K562 treated with DMSO at 1 percent for 48 hours (cell line): Measurements from ENCODE around the gene TMEM259. TPM values are rescaled to one million over a fixed set of nuclear protein-coding genes. Genes with fewer than 3 reads are reported as not detected.

ENCODE experiments used
- total RNA-seq: library from RNA; unstranded; fragments of 300-600 nt; gene quantifications from 2 replicates; pipeline ENCODE4 v1.2.3, GENCODE V29; 2022; ENCODE audit warnings: low replicate concordance; ENCODE audit errors: extremely low read depth

The TMEM259 gene
- 230 TPM in 1 of 2 replicates, not detected in the other for total RNA-seq

DNA sequence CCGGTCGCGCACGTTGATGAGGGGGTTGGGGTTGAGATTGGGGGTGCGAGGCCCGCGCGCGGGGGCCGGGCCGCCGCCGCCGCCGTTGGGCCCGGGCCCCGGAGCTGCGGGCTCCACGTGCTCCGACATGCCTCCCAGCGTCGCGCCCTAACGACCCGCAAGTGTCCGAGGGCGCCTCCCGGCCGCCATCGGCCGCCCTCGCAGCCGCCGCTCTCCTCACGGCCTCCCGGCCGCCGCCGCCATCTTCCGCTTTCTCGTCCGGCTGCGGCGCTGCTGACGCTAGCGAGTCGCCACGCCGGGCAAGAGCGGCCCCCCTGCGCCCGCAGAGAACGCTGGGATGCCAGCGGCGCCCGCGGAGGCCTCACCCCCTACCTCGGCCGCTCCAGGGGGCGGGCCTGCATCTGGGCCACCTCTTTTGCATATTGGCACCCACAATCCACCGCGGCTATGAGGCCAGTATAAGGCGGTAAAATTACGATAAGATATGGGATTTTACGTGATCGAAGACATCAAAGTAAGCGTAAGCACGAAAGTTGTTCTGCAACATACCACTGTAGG lies at the start of gene TMEM259:
TMEM259 (minus strand) TSS at position 256 of the 558 bp plus-strand sequence; CDS start at position 129, 127 bp downstream.

DNA sequence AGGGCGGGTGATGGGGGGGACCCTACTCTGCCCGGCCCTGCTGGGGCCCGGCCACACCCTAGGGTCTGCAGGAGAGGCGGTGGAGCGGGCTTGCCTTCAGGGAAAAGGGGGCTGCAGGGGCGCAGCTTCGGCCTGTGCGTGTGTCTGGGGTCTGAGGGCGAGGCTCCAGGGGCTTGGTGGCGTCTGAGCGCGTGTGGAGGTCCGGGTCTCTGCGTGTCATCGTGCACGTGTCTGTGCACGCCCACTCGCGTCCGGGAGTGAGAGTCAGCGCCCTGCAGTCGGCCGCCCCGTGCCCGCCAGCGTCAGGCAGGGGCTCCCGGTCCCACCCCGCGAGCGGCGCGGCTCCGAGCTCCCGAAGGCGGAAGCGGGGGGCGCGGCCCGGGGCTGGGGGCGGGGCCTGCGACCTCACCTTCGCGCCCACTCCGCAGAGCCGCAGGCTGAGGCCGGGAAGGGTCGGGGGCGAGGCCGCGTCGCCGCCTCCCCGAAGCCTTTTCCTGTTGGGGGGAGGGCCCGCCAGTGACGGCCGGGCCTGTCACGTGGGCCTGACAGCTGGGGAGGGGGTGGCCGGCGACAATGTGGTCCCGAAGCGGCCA lies 45.9 kb upstream of the TMEM259 start, which contains the start of gene ARHGAP45:
ARHGAP45 (plus strand) TSS at position 420 of the 593 bp plus-strand sequence. CDS start 239 bp downstream, outside the sequence.

GRCh38 chr19:1039646-1040475 lies 18.9 kb upstream of the TMEM259 start, which contains the start of gene ABCA7:
Gene ABCA7, plus strand, starts transcription at chr19:1040107. Its CDS starts 1,255 bp downstream, at chr19:1041362.

GRCh38 chr19:1025960-1026782 lies 5.2 kb upstream of the TMEM259 start, which contains the start of gene CNN2:
Gene CNN2, plus strand, starts transcription at chr19:1026608. Its CDS starts 54 bp downstream, at chr19:1026662.

DNA sequence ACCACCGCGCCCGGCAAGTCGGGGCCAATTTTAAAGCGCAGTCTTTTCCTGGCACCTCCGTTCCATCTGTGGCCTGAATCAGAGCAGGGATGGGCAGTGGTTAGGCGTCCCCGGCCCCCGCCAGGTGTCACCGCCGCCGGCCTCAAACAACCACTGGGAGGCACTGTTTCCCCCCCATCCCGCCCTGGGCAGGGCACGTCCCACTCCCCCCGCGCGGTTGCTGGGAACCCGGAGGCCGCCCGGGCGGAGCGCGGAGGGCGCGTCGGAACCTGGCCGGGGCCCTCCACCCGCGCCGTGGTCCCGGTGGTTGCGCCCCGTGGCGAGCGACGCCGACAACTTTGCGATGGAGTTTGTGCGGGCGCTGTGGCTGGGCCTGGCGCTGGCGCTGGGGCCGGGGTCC lies 20.8 kb downstream of the TMEM259 start, which contains the start of gene GRIN3B:
GRIN3B (plus strand) TSS at position 325 of the 400 bp plus-strand sequence; CDS start at position 344, 19 bp downstream.

DNA sequence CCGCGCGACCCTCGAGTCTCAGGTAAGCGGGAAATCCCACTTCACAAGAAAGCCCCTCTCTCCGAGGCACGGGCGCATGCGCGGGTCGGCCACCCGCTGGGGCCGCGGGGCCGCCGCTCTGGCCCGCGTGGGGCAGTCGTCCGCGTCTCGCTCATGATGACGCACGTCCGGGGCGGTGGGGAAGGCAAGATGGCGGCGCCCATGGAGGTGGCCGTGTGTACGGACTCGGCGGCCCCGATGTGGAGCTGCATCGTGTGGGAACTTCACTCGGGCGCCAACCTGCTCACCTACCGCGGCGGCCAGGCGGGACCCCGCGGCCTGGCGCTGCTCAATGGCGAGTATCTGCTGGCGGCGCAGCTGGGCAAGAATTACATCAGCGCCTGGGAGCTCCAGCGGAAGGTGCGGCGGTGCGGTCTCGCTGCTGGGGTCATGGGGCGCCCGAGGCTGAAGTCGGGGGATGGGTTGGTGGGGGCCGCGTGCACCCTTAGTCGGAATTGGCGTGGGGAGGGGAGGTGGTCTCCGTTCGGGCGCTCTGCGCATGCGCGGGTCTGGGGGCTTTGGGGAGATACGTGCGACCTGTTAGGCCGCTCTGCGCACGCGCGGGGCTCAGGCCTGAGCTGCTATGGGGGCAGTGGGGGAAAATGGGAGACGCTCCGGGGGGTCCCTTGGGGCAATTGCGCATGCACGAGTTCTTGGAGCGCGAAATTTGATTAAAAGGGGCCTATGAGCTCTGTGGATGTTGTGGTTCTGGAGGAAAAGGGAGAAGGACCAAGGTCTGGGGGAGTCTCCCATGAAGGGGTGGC lies 36.6 kb downstream of the TMEM259 start, which contains the start of gene WDR18:
WDR18 (plus strand) TSS at position 181 of the 803 bp plus-strand sequence; CDS start at position 190, 9 bp downstream.

Other genes with a start within 250 kb of the TMEM259 start
- gene PTBP1, start 223.7 kb downstream of the TMEM259 start, total RNA-seq = 250 TPM in 1 of 2 replicates, not detected in the other
- not detected in 2 replicates for gene PLPPR3, start 199.2 kb downstream of the TMEM259 start, total RNA-seq
- not detected in 2 replicates for gene AZU1, start 193.3 kb downstream of the TMEM259 start, total RNA-seq
- not detected in 2 replicates for gene PRTN3, start 180.1 kb downstream of the TMEM259 start, total RNA-seq
- not detected in 2 replicates for gene ELANE, start 168.8 kb downstream of the TMEM259 start, total RNA-seq
- gene CFD, start 161.5 kb downstream of the TMEM259 start, total RNA-seq = not detected in 2 replicates
- not detected in 2 replicates for gene MED16, start 127.9 kb downstream of the TMEM259 start, total RNA-seq
- gene RNU6-9, start 127.6 kb downstream of the TMEM259 start, total RNA-seq = not detected in 2 replicates
- not detected in 2 replicates for gene R3HDM4, start 107.9 kb downstream of the TMEM259 start, total RNA-seq
- gene KISS1R, start 103.8 kb downstream of the TMEM259 start, total RNA-seq = not detected in 2 replicates
- not detected in 2 replicates for gene ARID3A, start 95.1 kb downstream of the TMEM259 start, total RNA-seq
- gene WDR18, start 36.8 kb downstream of the TMEM259 start, total RNA-seq = not detected in 2 replicates
- gene GRIN3B, start 20.7 kb downstream of the TMEM259 start, total RNA-seq = not detected in 2 replicates
- not detected in 2 replicates for gene RNU6-2, start 399 bp upstream of the TMEM259 start, total RNA-seq
- gene CNN2, start 5.5 kb upstream of the TMEM259 start, total RNA-seq = not detected in 2 replicates
- 154 TPM in 1 of 2 replicates, not detected in the other for gene ABCA7, start 19.0 kb upstream of the TMEM259 start, total RNA-seq
- 355 TPM in 1 of 2 replicates, not detected in the other for gene ARHGAP45, start 46.0 kb upstream of the TMEM259 start, total RNA-seq
- 472 TPM in 1 of 2 replicates, not detected in the other for gene POLR2E, start 74.3 kb upstream of the TMEM259 start, total RNA-seq
- gene GPX4, start 82.9 kb upstream of the TMEM259 start, total RNA-seq = not detected in 2 replicates
- 203 TPM in 1 of 2 replicates, not detected in the other for gene SBNO2, start 153.1 kb upstream of the TMEM259 start, total RNA-seq
- 700 TPM in 1 of 2 replicates, not detected in the other for gene STK11, start 184.7 kb upstream of the TMEM259 start, total RNA-seq
- gene CBARP, start 216.9 kb upstream of the TMEM259 start, total RNA-seq = not detected in 2 replicates
- gene ATP5F1D, start 220.6 kb upstream of the TMEM259 start, total RNA-seq = not detected in 2 replicates
- gene MIDN, start 227.5 kb upstream of the TMEM259 start, total RNA-seq = not detected in 2 replicates
- gene CIRBP, start 248.2 kb upstream of the TMEM259 start, total RNA-seq = not detected in 2 replicates